HCT116 (cell line): ENCODE data around the gene SNF8. TPM values are rescaled to one million over a fixed set of nuclear protein-coding genes. Genes with fewer than 3 reads are reported as not detected.

Source experiments
- ATAC-seq: fragments of 200-7000 bp; cut with Tn5 transposase; 2 replicates; pipeline ENCODE4 v1.9.1; 2020; ENCODE audit warnings: mild to moderate bottlenecking, moderate library complexity
- BruUV-seq: library from RNA; stranded (reverse); fragments of 400-500 nt; replicated peaks from 2 replicates; lab custom pipeline; 2021; lab: Mats Ljungman, UMichigan
- CTCF ChIA-PET: fragments of 300-600 bp; sonication (Branson Sonifier 250); formaldehyde crosslinking; loops from one replicate; lab custom pipeline; 2021; ENCODE audit warnings: antibody characterized with exemption; lab: Charles Lee
- POLR2A ChIA-PET: fragments of 300-600, 350-600 bp; sonication (Branson Sonifier 250); formaldehyde crosslinking; loops from one replicate; lab custom pipeline; 2021; ENCODE audit warnings: antibody characterized with exemption; lab: Charles Lee
- RAD21 ChIA-PET, 2 experiments: fragments of 300-600 bp; sonication (Branson Sonifier 250); formaldehyde crosslinking; loops; one replicate each; lab custom pipeline; 2023; ENCODE audit warnings: low total read pairs in 2 of 2; ENCODE audit not compliant: uncharacterized antibody in 2 of 2, unreplicated experiment in 2 of 2, low non-redundant PET in 1 of 2; lab: Charles Lee
- DNase-seq: peaks from one replicate; pipeline ENCODE4 v3.0.0-alpha.2; 2010; ENCODE audit warnings: low read depth, low spot score
- H2AFZ ChIP-seq: fragments of 200-600 bp; shearing (Covaris generic), sonication (generic); 2 replicates; pipeline ENCODE4 v1.6.1; 2017; ENCODE audit warnings: low read depth, mixed run types, mixed read lengths, antibody characterized with exemption, low read length; ENCODE audit not compliant: poor library complexity, severe bottlenecking
- H3K27ac ChIP-seq: 2 replicates; pipeline ENCODE4 v1.5.1; 2012; ENCODE audit warnings: low read depth, low read length
- H3K27me3 ChIP-seq: fragments of 200-600 bp; sonication (generic); 2 replicates; pipeline ENCODE4 v1.6.1; 2016; ENCODE audit warnings: mixed run types, low read length, mixed read lengths; ENCODE audit not compliant: insufficient read depth
- H3K36me3 ChIP-seq, 2 experiments: fragments of 200-500 bp in 1 of 2; fragments of 200-600 bp in 1 of 2; sonication (Bioruptor generic) in 1 of 2; sonication (generic) in 1 of 2; 2 replicates each; pipeline versions ENCODE4 v1.5.1 to v1.6.1; 2014 to 2016; ENCODE audit warnings: low read length in 2 of 2, inconsistent platforms in 1 of 2, mixed read lengths in 1 of 2, mixed run types in 1 of 2; ENCODE audit not compliant: insufficient read depth in 2 of 2, control insufficient read depth in 1 of 2
- H3K4me1 ChIP-seq, 2 experiments: fragments of 200-600 bp in 1 of 2; sonication (generic) in 1 of 2; 2 replicates each; pipeline versions ENCODE4 v1.5.1 to v1.6.1; 2012 to 2017; ENCODE audit warnings: low read length in 2 of 2, inconsistent platforms in 1 of 2, mild to moderate bottlenecking in 1 of 2, mixed read lengths in 1 of 2, mixed run types in 1 of 2, moderate library complexity in 1 of 2; ENCODE audit not compliant: insufficient read depth in 2 of 2, control insufficient read depth in 1 of 2
- H3K4me2 ChIP-seq: fragments of 200-600 bp; sonication (generic); 2 replicates; pipeline ENCODE4 v1.6.1; 2017; ENCODE audit warnings: mixed run types, low read length, mixed read lengths
- H3K4me3 ChIP-seq, 2 experiments: fragments of 200-600 bp in 1 of 2; sonication (generic) in 1 of 2; replicated peaks in 1 of 2; 2 replicates each; pipeline ENCODE4 v1.5.1; 2011 to 2016; ENCODE audit warnings: low read length in 2 of 2, control low read depth in 1 of 2, low read depth in 1 of 2, mild to moderate bottlenecking in 1 of 2, mixed read lengths in 1 of 2, mixed run types in 1 of 2
- H3K79me2 ChIP-seq: fragments of 200-600 bp; sonication (generic); 2 replicates; pipeline ENCODE4 v1.6.1; 2017; ENCODE audit warnings: mild to moderate bottlenecking, mixed run types, low read length, moderate library complexity, mixed read lengths; ENCODE audit not compliant: insufficient read depth
- H3K9ac ChIP-seq: fragments of 200-600 bp; sonication (generic); 2 replicates; pipeline ENCODE4 v1.6.1; 2016; ENCODE audit warnings: low read length, mixed read lengths
- H3K9me2 ChIP-seq: fragments of 200-600 bp; sonication (generic), shearing (Covaris generic); 2 replicates; pipeline ENCODE4 v1.6.1; 2017; ENCODE audit warnings: mixed run types, mild to moderate bottlenecking, moderate library complexity; ENCODE audit not compliant: insufficient read depth
- H3K9me3 ChIP-seq, 2 experiments: fragments of 200-500 bp in 1 of 2; fragments of 200-600 bp in 1 of 2; sonication (Bioruptor generic) in 1 of 2; sonication (generic) in 1 of 2; 2 replicates each; pipeline ENCODE4 v1.6.1; 2014 to 2017; ENCODE audit warnings: low read length in 2 of 2, mixed read lengths in 2 of 2, inconsistent platforms in 1 of 2, low read depth in 1 of 2, mild to moderate bottlenecking in 1 of 2, mixed run types in 1 of 2, moderate library complexity in 1 of 2; ENCODE audit not compliant: control insufficient read depth in 1 of 2, insufficient read depth in 1 of 2
- H4K20me1 ChIP-seq: fragments of 200-600 bp; sonication (generic), shearing (Covaris generic); 2 replicates; pipeline ENCODE4 v1.6.1; 2017; ENCODE audit warnings: mixed run types, mild to moderate bottlenecking, moderate library complexity; ENCODE audit not compliant: insufficient read depth
- ELF1 ChIP-seq: IDR thresholded peaks from 2 replicates; pipeline ENCODE4 v1.6.1; 2012; ENCODE audit warnings: low read depth, borderline replicate concordance
- EZH2 ChIP-seq: fragments of 200-600 bp; sonication (generic); IDR thresholded peaks from 2 replicates; pipeline ENCODE4 v1.6.1; 2017; ENCODE audit warnings: antibody characterized with exemption, mixed run types
- JUND ChIP-seq: IDR thresholded peaks from 2 replicates; pipeline ENCODE4 v1.6.1; 2012
- POLR2A ChIP-seq: IDR thresholded peaks from 2 replicates; pipeline ENCODE4 v1.7.0; 2011; ENCODE audit warnings: borderline replicate concordance; ENCODE audit not compliant: insufficient read depth, insufficient read length; ENCODE audit errors: extremely low read depth
- RAD21 ChIP-seq: IDR thresholded peaks from 2 replicates; pipeline ENCODE4 v1.6.1; 2012; ENCODE audit warnings: low read depth, mild to moderate bottlenecking
- REST ChIP-seq: IDR thresholded peaks from 2 replicates; pipeline ENCODE4 v1.6.1; 2012; ENCODE audit warnings: low read depth
- SIN3A ChIP-seq: IDR thresholded peaks from 2 replicates; pipeline ENCODE4 v1.6.1; 2012; ENCODE audit warnings: low read depth
- SRF ChIP-seq: IDR thresholded peaks from 2 replicates; pipeline ENCODE4 v1.6.1; 2012; ENCODE audit warnings: low read depth
- ZNF274 ChIP-seq: fragments of 200-500 bp; sonication (Bioruptor generic); IDR thresholded peaks from 2 replicates; pipeline ENCODE4 v1.6.1; 2014; ENCODE audit warnings: mild to moderate bottlenecking, low read depth, low read length, inconsistent platforms
- intact Hi-C: fragments of 100-400 bp; cut with micrococcal nuclease; formaldehyde crosslinking; loops from 2 replicates; pipeline ENCODE4 v1.10.0; 2022
- total RNA-seq: library from RNA; stranded (reverse); gene quantifications from one replicate; pipeline ENCODE4 v1.2.1, GENCODE V29; 2021; ENCODE audit not compliant: unreplicated experiment

SNF8 gene
- total RNA-seq, 1 experiment from 2014 or later: 178 TPM

GRCh38 chr17:48944515-48945260 lies at the start of gene SNF8 (continued):
- no peak for TF ChIP-seq REST
- TF ChIP-seq POLR2A: peak; percentile 68
- no peak for TF ChIP-seq ZNF274
- TF ChIP-seq SRF: peak; percentile 95
- no peak; the same call in 1 of the 2 replicates for TF ChIP-seq RAD21
- TF ChIP-seq SIN3A: peak; percentile 92

GRCh38 chr17:48993951-48994350 lies 49.3 kb upstream of the SNF8 start:
- Histone ChIP-seq H3K4me3 (no peak overlapping the region), H3K4me2 (no peak overlapping the region), H3K79me2 (no peaks in the 10 kb centered on the region), H3K27ac (no peak overlapping the region), H3K9ac (no peak overlapping the region), H3K27me3 (peaks cover 52% of the 10 kb centered on the region), H3K9me3 (no peaks in the 10 kb centered on the region), H4K20me1 (peaks cover 3% of the 10 kb centered on the region; the same call in 1 of the 2 replicates), H3K9me2 (no peaks in the 10 kb centered on the region), H2AFZ (no peak overlapping the region), H3K4me1 (no peaks in the 10 kb centered on the region; a peak in 1 of 4 replicates), H3K36me3 (no peaks in the 10 kb centered on the region)
- DNase-seq (no peak), ATAC-seq (no peak)
- RAD21 ChIA-PET: no interaction called here
- CTCF ChIA-PET: interaction anchor here (1.0 kb wide), 1 partner anchor 42 kb away, joined by 3 read pairs; no protein-coding TSS in a partner anchor
- TF ChIP-seq EZH2 (no peak), ELF1 (no peak), JUND (no peak), POLR2A (no peak), RAD21 (no peak), ZNF274 (no peak)
- no TSS peak for BruUV-seq
- intact Hi-C loops: no loop called here
- POLR2A ChIA-PET: no interaction called here
